Posterior vena cava (tissue), 2 donors: ENCODE data around the gene LDHAL6B. TPM values are rescaled to one million over a fixed set of nuclear protein-coding genes. Genes with fewer than 3 reads are reported as not detected.

ENCODE experiments used
- DNase-seq: peaks from one replicate; pipeline ENCODE4 v3.0.0-alpha.2; 2020; ENCODE audit warnings: low spot score
- intact Hi-C, 2 donors: fragments of 100-400 bp; cut with DNase I; formaldehyde crosslinking; loops; one replicate each; pipeline versions ENCODE4 v1.14.1 to v1.14.2; 2022 to 2023
- microRNA-seq, 2 donors: library from miRNA; unstranded; fragments of <30 nt; microRNA quantifications; one replicate each; pipeline ENCODE4 v1.2.0, GENCODE V29; 2020 to 2021; ENCODE audit warnings: borderline microRNAs expressed in 2 of 2
- total RNA-seq, 2 donors: library from RNA; stranded (reverse); fragmentation: NEBNext Ultra II Directional; extraction: Animal tissue kit (Norgen Biotek cat#: 25700); gene quantifications; one replicate each; pipeline ENCODE4 v1.2.1, GENCODE V29; 2021
- donor health status: DM: yes; HTN: yes; CAD: no.
- donor health status: DM: yes; HTN: yes; CAD: no.

The LDHAL6B gene
- total RNA-seq, 2 donors from 2014 or later = not detected

GRCh38 chr15:59237924-59238331, 31.3 kb downstream of the LDHAL6B start:
- intact Hi-C loops = no loop called here
- no peak for DNase-seq

GRCh38 chr15:59240036-59240435, 33.4 kb downstream of the LDHAL6B start:
- DNase-seq = no peak
- intact Hi-C loops = no loop called here

DNA sequence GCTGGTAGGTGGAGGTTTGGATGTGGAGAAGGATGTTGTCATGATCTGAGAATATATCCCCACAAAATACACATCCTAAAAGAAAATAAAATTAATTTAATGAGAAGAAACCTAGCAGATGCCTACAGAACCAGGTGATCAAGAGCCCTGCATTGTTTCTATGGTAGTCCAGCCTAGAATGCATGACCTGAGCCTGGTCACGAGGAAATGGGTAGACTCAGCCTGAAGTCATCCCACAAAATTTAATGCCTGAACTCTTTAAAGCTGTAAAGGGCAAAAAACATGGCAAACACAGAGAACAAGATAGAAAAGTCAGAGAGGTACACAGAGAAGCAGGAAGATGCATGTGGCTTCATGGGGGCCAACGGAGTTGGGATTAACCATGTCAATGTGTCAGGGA, 36.0 kb downstream of the LDHAL6B start:
- DNase-seq = no peak
- intact Hi-C loops = no loop called here

GRCh38 chr15:59243622-59244021, 37.0 kb downstream of the LDHAL6B start:
- no peak for DNase-seq
- intact Hi-C loops = no loop called here

DNA sequence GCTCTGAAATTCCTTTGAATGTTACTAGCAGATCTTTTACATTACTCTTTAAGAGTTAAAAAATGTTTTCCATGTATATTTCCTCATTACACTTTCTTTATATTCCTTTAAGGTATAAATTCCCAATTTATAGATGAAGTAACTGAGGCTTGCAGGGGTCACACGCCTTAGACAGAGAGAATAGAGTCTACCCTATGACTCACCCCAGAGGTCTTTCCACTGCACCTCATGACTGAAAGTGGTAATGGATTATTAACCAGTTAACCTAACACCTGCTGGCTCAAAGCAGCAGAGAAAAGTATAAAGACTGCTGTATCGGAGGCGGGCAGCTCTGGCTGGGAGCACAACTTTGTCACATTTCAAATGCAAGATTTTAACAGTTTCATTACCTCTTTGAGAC, 37.7 kb downstream of the LDHAL6B start:
- no peak for DNase-seq
- intact Hi-C loops = no loop called here

GRCh38 chr15:59245559-59245958, 38.9 kb downstream of the LDHAL6B start:
- no peak for DNase-seq
- intact Hi-C loops = no loop called here

GRCh38 chr15:59247364-59247763, 40.7 kb downstream of the LDHAL6B start:
- intact Hi-C loops = no loop called here
- DNase-seq = no peak

GRCh38 chr15:59249816-59250215, 43.2 kb downstream of the LDHAL6B start:
- intact Hi-C loops = no loop called here

GRCh38 chr15:59250249-59250648, 43.6 kb downstream of the LDHAL6B start:
- intact Hi-C loops = no loop called here
- DNase-seq = no peak

More at GRCh38 chr15:59249816-59250215, 43.2 kb downstream of the LDHAL6B start:
- DNase-seq = no peak

GRCh38 chr15:59251001-59251845, 44.6 kb downstream of the LDHAL6B start:
- DNase-seq = no peak
- intact Hi-C loops = no loop called here

DNA sequence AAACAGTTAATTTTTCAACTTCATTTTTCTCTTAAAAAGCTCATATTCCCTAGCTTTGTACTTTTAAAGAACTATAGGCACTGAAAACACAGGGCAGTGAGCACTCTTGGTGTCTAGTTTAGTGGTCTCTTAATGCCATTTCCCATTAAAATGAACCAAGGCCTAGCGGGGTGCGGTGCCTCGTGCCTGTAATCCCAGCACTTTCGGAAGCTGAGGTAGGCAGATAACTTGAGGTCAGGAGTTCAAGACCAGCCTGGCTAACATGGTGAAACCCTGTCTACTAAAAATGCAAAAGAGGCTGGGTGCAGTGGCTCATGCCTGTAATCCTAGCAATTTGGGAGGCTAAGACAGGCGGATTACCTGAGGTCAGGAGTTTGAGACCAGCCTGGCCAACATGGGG, 45.5 kb downstream of the LDHAL6B start:
- no peak for DNase-seq
- intact Hi-C loops = no loop called here

GRCh38 chr15:59255680-59256336, 49.2 kb downstream of the LDHAL6B start:
- no peak for DNase-seq
- intact Hi-C loops = no loop called here

DNA sequence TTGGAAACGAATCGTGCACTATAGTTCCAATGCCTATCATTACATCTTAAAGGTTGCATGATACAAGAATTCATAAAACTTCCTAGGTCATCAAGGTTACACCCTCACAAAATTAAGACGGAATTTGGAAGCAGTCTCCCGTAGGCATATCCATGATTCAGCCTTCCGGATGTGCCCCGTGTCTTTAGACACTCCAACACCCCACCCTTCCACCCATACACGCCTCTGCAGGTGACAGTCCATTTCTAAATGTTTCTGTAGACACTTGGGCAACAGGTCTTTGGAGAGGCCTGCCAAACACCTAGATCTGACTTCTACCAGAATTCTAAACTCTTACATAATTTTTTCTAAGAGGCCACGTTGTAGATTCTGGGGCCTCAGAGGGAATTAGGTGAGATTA, 49.8 kb downstream of the LDHAL6B start:
- intact Hi-C loops = no loop called here
- no peak for DNase-seq

- DNase-seq = no peak
- intact Hi-C loops = no loop called here
Measured at GRCh38 chr15:59257140-59257539, 50.5 kb downstream of the LDHAL6B start.

Small RNA genes within 50 kb of the gene (microRNA-seq; reads per million reads assigned to microRNA genes)
- 5.5 to 10.0 reads per million in 2 donors for gene MIR2116

Other genes with a start within 250 kb of the LDHAL6B start
- 10 to 100 TPM; 24.9 to 30.4 TPM for gene RNF111, start 219.2 kb upstream of the LDHAL6B start, total RNA-seq
- under 1 TPM; 0.24 to 0.69 TPM for gene CCNB2, start 101.7 kb upstream of the LDHAL6B start, total RNA-seq
- 100 to 1,000 TPM; 113 to 193 TPM for gene MYO1E, start 166.0 kb downstream of the LDHAL6B start, total RNA-seq
- 1 to 10 TPM in 1 of 2 donors, under 1 TPM in 1; 0.90 to 1.7 TPM for gene FAM81A, start 231.3 kb downstream of the LDHAL6B start, total RNA-seq